Measurements from ENCODE around the gene CCR4.

GRCh38 chr3:32913790-32914446, 37.5 kb upstream of the CCR4 start:
- TF ChIP-seq CTCF (IDR thresholded peaks at IDR 0.05) = no peak
- no peak for TF ChIP-seq POLR2A (IDR thresholded peaks at IDR 0.05)

All from thyroid gland (tissue), 4 donors.